Measurements from ENCODE around the gene COL28A1.

GRCh38 chr7:7428806-7429205, 106.9 kb downstream of the COL28A1 start:
- TF ChIP-seq GATA2 (IDR thresholded peaks at IDR 0.05; ENCODE audit: low read depth, low read length): no peak
- no peak for TF ChIP-seq GATA3 (IDR thresholded peaks at IDR 0.05; ENCODE audit: low read depth, low read length)
